ENCODE data around the gene CTXND1. TPM values are rescaled to one million over a fixed set of nuclear protein-coding genes. Genes with fewer than 3 reads are reported as not detected.

The CTXND1 gene
- total RNA-seq, 3 donors from 2014 or later (not counting 1 experiment from before 2014, with no cell fraction given): not detected

DNA sequence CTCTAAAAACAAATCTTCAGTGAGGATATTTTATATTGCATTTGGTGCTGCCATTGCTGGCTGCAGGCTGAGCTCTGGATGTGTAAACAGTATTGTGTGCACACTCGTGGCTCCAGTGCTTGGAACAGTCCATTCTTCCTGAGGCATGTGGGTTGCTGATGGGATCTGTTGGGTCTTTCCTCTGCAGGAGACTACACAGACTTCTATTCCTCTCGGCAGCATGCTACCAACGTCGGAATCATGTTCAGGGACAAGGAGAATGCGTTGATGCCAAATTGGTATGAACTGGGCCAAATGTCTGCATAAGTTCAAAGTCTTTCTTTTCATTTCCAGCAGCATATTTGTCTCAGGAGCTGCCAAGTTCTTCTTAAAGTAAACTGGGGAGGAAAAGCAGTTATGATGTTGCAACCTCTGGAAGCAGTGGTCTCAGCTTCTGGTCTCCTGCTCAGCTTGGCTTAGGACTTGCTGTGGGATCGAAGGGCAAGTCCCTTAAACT is 89.9 kb downstream of the CTXND1 start:
- H3K27ac ChIP-seq (ENCODE audit: low read length): no peak overlapping the region

DNA sequence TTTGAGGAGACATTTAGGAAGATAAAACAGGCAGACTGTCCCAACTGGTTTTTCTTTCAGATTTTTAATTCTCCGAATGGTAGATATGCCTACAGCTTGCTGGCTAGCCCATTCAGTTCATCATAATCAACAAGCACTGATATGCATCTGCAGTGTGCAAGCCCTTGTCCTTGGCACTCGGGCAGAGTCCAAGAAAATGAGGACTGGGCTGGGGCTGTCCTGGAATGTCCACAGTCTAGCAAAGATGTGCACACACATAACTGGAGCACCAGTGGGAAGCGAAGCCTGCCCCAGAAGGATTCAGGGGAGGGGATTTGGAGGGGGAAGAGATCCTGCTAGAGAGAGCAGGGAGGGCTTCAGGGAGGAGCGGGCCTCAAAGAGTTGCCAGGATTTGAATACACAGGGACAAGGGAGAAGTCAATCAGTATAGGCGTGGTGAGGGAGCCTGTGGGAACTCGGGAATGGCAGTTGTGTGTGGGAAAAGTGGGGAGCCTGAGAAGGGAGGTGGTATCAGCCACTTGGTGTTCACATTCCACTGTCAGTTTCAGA is 90.5 kb downstream of the CTXND1 start:
- no peaks in the 10 kb centered on the region for H3K36me3 ChIP-seq (ENCODE audit: control insufficient read depth, insufficient read depth, low read length)
- no peak overlapping the region for H3K27ac ChIP-seq (ENCODE audit: low read length)
- H3K9me3 ChIP-seq (ENCODE audit: control insufficient read depth, insufficient read depth, low read length): no peaks in the 10 kb centered on the region
- DNase-seq: no peak
- no peaks in the 10 kb centered on the region for H3K27me3 Mint-ChIP-seq (ENCODE audit: low read depth in 2 of 2)
- no peak overlapping the region for H3K4me3 ChIP-seq (ENCODE audit: low read length)
- no peaks in the 10 kb centered on the region for H3K9me3 Mint-ChIP-seq
- TF ChIP-seq, protein P1, sequence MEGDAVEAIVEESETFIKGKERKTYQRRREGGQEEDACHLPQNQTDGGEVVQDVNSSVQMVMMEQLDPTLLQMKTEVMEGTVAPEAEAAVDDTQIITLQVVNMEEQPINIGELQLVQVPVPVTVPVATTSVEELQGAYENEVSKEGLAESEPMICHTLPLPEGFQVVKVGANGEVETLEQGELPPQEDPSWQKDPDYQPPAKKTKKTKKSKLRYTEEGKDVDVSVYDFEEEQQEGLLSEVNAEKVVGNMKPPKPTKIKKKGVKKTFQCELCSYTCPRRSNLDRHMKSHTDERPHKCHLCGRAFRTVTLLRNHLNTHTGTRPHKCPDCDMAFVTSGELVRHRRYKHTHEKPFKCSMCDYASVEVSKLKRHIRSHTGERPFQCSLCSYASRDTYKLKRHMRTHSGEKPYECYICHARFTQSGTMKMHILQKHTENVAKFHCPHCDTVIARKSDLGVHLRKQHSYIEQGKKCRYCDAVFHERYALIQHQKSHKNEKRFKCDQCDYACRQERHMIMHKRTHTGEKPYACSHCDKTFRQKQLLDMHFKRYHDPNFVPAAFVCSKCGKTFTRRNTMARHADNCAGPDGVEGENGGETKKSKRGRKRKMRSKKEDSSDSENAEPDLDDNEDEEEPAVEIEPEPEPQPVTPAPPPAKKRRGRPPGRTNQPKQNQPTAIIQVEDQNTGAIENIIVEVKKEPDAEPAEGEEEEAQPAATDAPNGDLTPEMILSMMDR (IDR thresholded peaks at IDR 0.05): no peak
- peak overlapping the region; percentile 58 to 76 for H3K27ac Mint-ChIP-seq
- peaks cover 22% of the 10 kb centered on the region for H3K4me1 ChIP-seq (ENCODE audit: control insufficient read depth, insufficient read depth, low read length)
- H3K4me1 Mint-ChIP-seq: peaks cover 0 to 30% of the 10 kb centered on the region in 2 donors
- no peak overlapping the region for H3K4me3 Mint-ChIP-seq
- intact Hi-C loops (cut with micrococcal nuclease): no loop called here
- ATAC-seq: no peak
- H3K36me3 Mint-ChIP-seq: no peaks in the 10 kb centered on the region
- no peaks in the 10 kb centered on the region for H3K27me3 ChIP-seq (ENCODE audit: control insufficient read depth, insufficient read depth, low read length)
- 96% methylated on average over 6 of the region's 6 CpGs for WGBS (ENCODE audit: insufficient coverage)

More for the DNA sequence above, 89.9 kb downstream of the CTXND1 start:
- no peaks in the 10 kb centered on the region for H3K9me3 Mint-ChIP-seq
- no peak overlapping the region for H3K4me3 ChIP-seq (ENCODE audit: low read length)
- no peak for DNase-seq
- intact Hi-C loops (cut with micrococcal nuclease): no loop called here
- TF ChIP-seq, protein P1 (IDR thresholded peaks at IDR 0.05): no peak
- H3K4me1 ChIP-seq (ENCODE audit: control insufficient read depth, insufficient read depth, low read length): peaks cover 22% of the 10 kb centered on the region
- no peaks in the 10 kb centered on the region for H3K36me3 Mint-ChIP-seq
- peaks cover 0 to 30% of the 10 kb centered on the region in 2 donors for H3K4me1 Mint-ChIP-seq
- H3K27me3 ChIP-seq (ENCODE audit: control insufficient read depth, insufficient read depth, low read length): no peaks in the 10 kb centered on the region
- H3K27me3 Mint-ChIP-seq (ENCODE audit: low read depth in 2 of 2): no peaks in the 10 kb centered on the region
- no peak overlapping the region for H3K4me3 Mint-ChIP-seq
- H3K9me3 ChIP-seq (ENCODE audit: control insufficient read depth, insufficient read depth, low read length): no peaks in the 10 kb centered on the region
- H3K27ac Mint-ChIP-seq: peak overlapping the region in 1 of 2 donors; percentile 76
- WGBS (ENCODE audit: insufficient coverage): 92% methylated on average over 6 of the region's 6 CpGs
- ATAC-seq: no peak
- H3K36me3 ChIP-seq (ENCODE audit: control insufficient read depth, insufficient read depth, low read length): no peaks in the 10 kb centered on the region

DNA sequence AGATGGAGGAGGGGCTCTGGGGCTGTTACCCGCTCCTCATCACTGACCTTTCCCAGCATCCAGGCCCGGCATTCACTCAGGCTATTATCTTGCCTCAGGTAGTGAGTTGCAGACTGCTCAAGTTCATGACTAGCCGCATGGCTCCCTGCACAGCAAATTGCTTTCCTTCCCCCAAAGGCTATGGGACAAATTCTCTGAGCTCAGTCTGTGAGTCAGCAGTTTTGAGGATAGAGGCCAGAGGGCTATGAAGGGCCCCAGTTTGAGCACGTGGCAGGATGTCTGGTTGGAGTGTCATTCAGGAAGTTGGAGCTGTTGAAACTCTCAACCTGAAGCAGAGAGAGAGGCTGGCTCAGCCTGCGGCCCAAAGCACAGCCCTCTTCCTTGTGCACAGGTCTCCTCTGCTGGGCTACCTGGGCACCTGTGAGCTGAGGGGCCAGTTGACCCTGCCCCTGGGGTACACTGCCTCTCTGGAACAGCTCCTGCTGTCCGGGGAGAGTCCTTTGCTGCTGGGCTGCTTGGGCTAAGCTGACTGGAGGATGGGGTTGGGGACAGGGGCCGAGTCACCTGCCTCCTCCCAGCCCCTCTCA is 91.3 kb downstream of the CTXND1 start:
- ATAC-seq: peak; percentile 84 to 91 (median 87)
- Mint-ChIP-seq H3K4me1 (peaks cover 0 to 30% of the 10 kb centered on the region in 2 donors), H3K9me3 (no peaks in the 10 kb centered on the region), H3K27me3 (ENCODE audit: low read depth in 2 of 2) (no peaks in the 10 kb centered on the region), H3K27ac (peak overlapping the region; percentile 58 to 76), H3K4me3 (peak overlapping the region; percentile 18), H3K36me3 (no peaks in the 10 kb centered on the region)
- Histone ChIP-seq H3K9me3 (ENCODE audit: control insufficient read depth, insufficient read depth, low read length) (no peaks in the 10 kb centered on the region), H3K4me3 (ENCODE audit: low read length) (no peak overlapping the region), H3K27ac (ENCODE audit: low read length) (peak overlapping the region; percentile 48), H3K4me1 (ENCODE audit: control insufficient read depth, insufficient read depth, low read length) (peaks cover 22% of the 10 kb centered on the region), H3K36me3 (ENCODE audit: control insufficient read depth, insufficient read depth, low read length) (no peaks in the 10 kb centered on the region), H3K27me3 (ENCODE audit: control insufficient read depth, insufficient read depth, low read length) (no peaks in the 10 kb centered on the region)
- TF ChIP-seq, protein P1 (IDR thresholded peaks at IDR 0.05): no peak
- 32% methylated on average over 5 of the region's 7 CpGs for WGBS (ENCODE audit: insufficient coverage)
- intact Hi-C loops (cut with micrococcal nuclease): no loop called here
- DNase-seq: peak; percentile 34 to 52
